Spleen (tissue), 7 donors: ENCODE measurements around the gene MYLK.

ENCODE experiments used
- CTCF ChIP-seq, 11 experiments: fragments of 200-600 bp in 7 of 11; fragments of 450-650 bp in 4 of 11; sonication (generic) in 4 of 11; IDR thresholded peaks in 8 of 11; conservative IDR thresholded peaks in 3 of 11; 1 replicate in 7 of 11; 2 replicates in 4 of 11; pipeline versions ENCODE4 v1.4.0 to v1.8.0; 2016 to 2021; ENCODE audit warnings: antibody characterized with exemption in 11 of 11, inconsistent platforms in 4 of 11, mild to moderate bottlenecking in 1 of 11
- POLR2A ChIP-seq, 3 donors: fragments of 450-650 bp; IDR thresholded peaks; one replicate each; pipeline ENCODE4 v1.5.1; 2017; ENCODE audit warnings: antibody characterized with exemption in 3 of 3, mild to moderate bottlenecking in 1 of 3
- POLR2AphosphoS5 ChIP-seq, 3 donors: sonication (generic); formaldehyde crosslinking; IDR thresholded peaks; one replicate each; pipeline ENCODE4 v1.5.1; 2017; ENCODE audit warnings: antibody characterized with exemption in 3 of 3
- donor health status: DM: no; HTN: no; CAD: no; lungs with moderate emphysema.
- donor health status: DM: no; HTN: no; CAD: no.
- donor health status: DM: no; HTN: no; CAD: no.

- TF ChIP-seq CTCF (IDR thresholded peaks at IDR 0.05 in 8 of 11, conservative IDR thresholded peaks at IDR 0.05 in 3 of 11) = no peak
- TF ChIP-seq POLR2A (IDR thresholded peaks at IDR 0.05) = no peak
- no peak for TF ChIP-seq POLR2AphosphoS5 (IDR thresholded peaks at IDR 0.05)
Measured at GRCh38 chr3:123804676-123805075, 79.5 kb downstream of the MYLK start.
